ENCODE results near the gene SYNE4. TPM values are rescaled to one million over a fixed set of nuclear protein-coding genes. Genes with fewer than 3 reads are reported as not detected.
A peak's percentile ranks its signal among the peaks of the same experiment; 100 is the strongest.

The SYNE4 gene
- total and polyA plus RNA-seq, 9 of the 15 experiments (the other 6 are each of a cell fraction or from before 2014, with no cell fraction given), result 0.03 to 0.65 (median 0.29) TPM

GRCh38 chr19:36014012-36014924, 5.7 kb upstream of the SYNE4 start, which contains the start of gene ALKBH6 (continued):
- TF ChIP-seq AFF1 (IDR thresholded peaks at IDR 0.05; ENCODE audit: low read depth in 1 of 2, partially characterized antibody in 2 of 2) (peak in 1 of 2 experiments; percentile 46), NR2C1 (IDR thresholded peaks at IDR 0.05) (no peak), NR2C1 (tag; IDR thresholded peaks at IDR 0.05) (no peak), ZNF184 (CRISPR knock-in tag; IDR thresholded peaks at IDR 0.05) (no peak), ETV6 (IDR thresholded peaks at IDR 0.05; ENCODE audit: borderline replicate concordance in 1 of 2, low read depth in 2 of 2, low read length in 1 of 2) (no peak), ETV6 (CRISPR knock-in tag; IDR thresholded peaks at IDR 0.05; ENCODE audit: borderline replicate concordance) (no peak), HSF4 (CRISPR knock-in tag; IDR thresholded peaks at IDR 0.05; ENCODE audit: borderline replicate concordance) (no peak), USF2 (CRISPR knock-in tag; IDR thresholded peaks at IDR 0.05) (no peak), ARNT (IDR thresholded peaks at IDR 0.05) (no peak), ARID4B (CRISPR knock-in tag; IDR thresholded peaks at IDR 0.05) (peak; percentile 72; the same call in 1 of the 2 replicates), SAP30 (IDR thresholded peaks at IDR 0.05; ENCODE audit: borderline replicate concordance, insufficient read depth, low read depth, low read length, poor library complexity, severe bottlenecking) (peak; percentile 85), ZNF311 (CRISPR knock-in tag; IDR thresholded peaks at IDR 0.05) (no peak), CBX8 (IDR thresholded peaks at IDR 0.05; ENCODE audit: borderline replicate concordance, extremely low read depth, low read depth, low read length, poor library complexity, severe bottlenecking) (no peak), ZNF280A (IDR thresholded peaks at IDR 0.05; ENCODE audit: low read depth, partially characterized antibody) (no peak)

Measured in K562 (cell line).